Tibial nerve (tissue), 4 donors: ENCODE results near the gene NFAT5.

Experiments
- EP300 ChIP-seq, 2 donors: sonication (generic); formaldehyde crosslinking; IDR thresholded peaks; one replicate each; pipeline ENCODE4 v1.6.1; 2017; ENCODE audit warnings: antibody characterized with exemption in 2 of 2, mild to moderate bottlenecking in 1 of 2
- POLR2A ChIP-seq, 2 donors: fragments of 450-650 bp; IDR thresholded peaks; one replicate each; pipeline ENCODE4 v1.6.1; 2017; ENCODE audit warnings: antibody characterized with exemption in 2 of 2, mild to moderate bottlenecking in 2 of 2, moderate library complexity in 2 of 2
- TF ChIP-seq, protein P1 (sequence below), 5 experiments: fragments of 200-600 bp in 3 of 5; fragments of 450-650 bp in 2 of 5; sonication (generic) in 3 of 5; IDR thresholded peaks; one replicate each; pipeline ENCODE4 v1.5.1; 2016 to 2019; ENCODE audit warnings: antibody characterized with exemption in 5 of 5, mild to moderate bottlenecking in 3 of 5, moderate library complexity in 2 of 5

DNA sequence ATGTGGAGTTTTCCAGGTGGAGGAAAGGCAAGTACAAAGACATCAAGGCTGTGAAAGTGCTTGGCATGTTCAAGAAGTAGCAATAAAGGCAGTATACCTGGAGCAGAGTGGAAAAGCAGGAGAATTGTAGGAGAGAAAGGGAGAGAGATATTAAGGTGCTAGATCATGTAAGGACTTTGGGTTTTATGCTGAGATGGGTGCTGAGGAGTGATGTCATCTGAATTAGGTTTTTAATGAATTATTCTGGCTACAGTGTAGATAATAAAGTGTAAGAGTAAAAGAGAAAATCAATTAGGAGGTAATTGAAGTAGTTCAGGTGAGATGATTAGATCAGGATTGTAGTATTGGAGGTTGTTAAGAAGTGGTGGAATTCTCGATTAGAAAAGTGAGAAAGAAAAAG is 34.0 kb downstream of the NFAT5 start:
- TF ChIP-seq EP300 (IDR thresholded peaks at IDR 0.05) (no peak), POLR2A (IDR thresholded peaks at IDR 0.05) (no peak)
- TF ChIP-seq, protein P1, sequence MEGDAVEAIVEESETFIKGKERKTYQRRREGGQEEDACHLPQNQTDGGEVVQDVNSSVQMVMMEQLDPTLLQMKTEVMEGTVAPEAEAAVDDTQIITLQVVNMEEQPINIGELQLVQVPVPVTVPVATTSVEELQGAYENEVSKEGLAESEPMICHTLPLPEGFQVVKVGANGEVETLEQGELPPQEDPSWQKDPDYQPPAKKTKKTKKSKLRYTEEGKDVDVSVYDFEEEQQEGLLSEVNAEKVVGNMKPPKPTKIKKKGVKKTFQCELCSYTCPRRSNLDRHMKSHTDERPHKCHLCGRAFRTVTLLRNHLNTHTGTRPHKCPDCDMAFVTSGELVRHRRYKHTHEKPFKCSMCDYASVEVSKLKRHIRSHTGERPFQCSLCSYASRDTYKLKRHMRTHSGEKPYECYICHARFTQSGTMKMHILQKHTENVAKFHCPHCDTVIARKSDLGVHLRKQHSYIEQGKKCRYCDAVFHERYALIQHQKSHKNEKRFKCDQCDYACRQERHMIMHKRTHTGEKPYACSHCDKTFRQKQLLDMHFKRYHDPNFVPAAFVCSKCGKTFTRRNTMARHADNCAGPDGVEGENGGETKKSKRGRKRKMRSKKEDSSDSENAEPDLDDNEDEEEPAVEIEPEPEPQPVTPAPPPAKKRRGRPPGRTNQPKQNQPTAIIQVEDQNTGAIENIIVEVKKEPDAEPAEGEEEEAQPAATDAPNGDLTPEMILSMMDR (IDR thresholded peaks at IDR 0.05), result no peak
